ENCODE measurements around the gene CAPN11. TPM values are rescaled to one million over a fixed set of nuclear protein-coding genes. Genes with fewer than 3 reads are reported as not detected.
"Not testable (repeated sequence)": the region's sequence is repeated elsewhere in the genome, so short reads cannot be mapped to it uniquely, and the experiment has no call there.

The CAPN11 gene
- total RNA-seq, 2 experiments from 2014 or later = 1.3 to 1.5 TPM

DNA sequence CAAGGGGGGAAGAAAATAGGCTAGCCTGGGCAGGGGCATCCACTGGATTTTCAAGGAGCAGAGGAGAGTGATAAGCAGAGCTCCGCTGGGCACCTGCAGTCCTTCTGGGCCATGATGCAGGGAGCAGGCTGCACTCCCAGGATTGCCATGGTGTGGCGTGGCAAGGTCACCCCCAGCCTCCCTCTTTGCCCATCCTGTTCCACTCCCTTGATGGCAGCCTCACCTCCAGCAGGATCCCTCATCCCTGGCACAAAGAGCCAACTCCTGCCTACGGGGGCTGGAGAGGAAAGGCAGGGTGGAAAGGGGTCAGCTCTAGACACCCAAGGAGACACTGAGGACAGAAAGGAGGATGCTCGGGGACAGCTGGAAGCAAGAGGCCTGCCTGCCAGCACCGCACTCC is 35.7 kb downstream of the CAPN11 start:
- CTCF ChIA-PET = no interaction called here
- ATAC-seq (ENCODE audit: poor library complexity) (no peak), DNase-seq (no peak)
- intact Hi-C loops (cut with DNase I, micrococcal nuclease) = no loop called here
- no peak for TF ChIP-seq CTCF (IDR thresholded peaks at IDR 0.05)
- POLR2A ChIA-PET = no interaction called here
- no peaks in the 10 kb centered on the region for H3K4me1 Mint-ChIP-seq (ENCODE audit: low read depth)
- H3K27me3 Mint-ChIP-seq = no peaks in the 10 kb centered on the region
- no peak overlapping the region for H3K4me3 Mint-ChIP-seq
- Histone ChIP-seq H3K4me1 (ENCODE audit: insufficient read depth, low read length) (no peaks in the 10 kb centered on the region), H3K9me3 (ENCODE audit: control insufficient read depth in 1 of 2, insufficient read depth in 1 of 2, low read length in 2 of 2) (no peaks in the 10 kb centered on the region), H3K27ac (ENCODE audit: low read depth in 1 of 2, low read length in 2 of 2) (no peak overlapping the region), H3K27me3 (ENCODE audit: control insufficient read depth in 1 of 2, insufficient read depth in 2 of 2, low read length in 2 of 2) (no peaks in the 10 kb centered on the region), H3K4me3 (ENCODE audit: low read length) (no peak overlapping the region), H3K36me3 (ENCODE audit: insufficient read depth, low read length) (no peaks in the 10 kb centered on the region)
- no peaks in the 10 kb centered on the region for H3K36me3 Mint-ChIP-seq (ENCODE audit: low read depth)
- no peaks in the 10 kb centered on the region for H3K9me3 Mint-ChIP-seq
- no peak overlapping the region for H3K27ac Mint-ChIP-seq

DNA sequence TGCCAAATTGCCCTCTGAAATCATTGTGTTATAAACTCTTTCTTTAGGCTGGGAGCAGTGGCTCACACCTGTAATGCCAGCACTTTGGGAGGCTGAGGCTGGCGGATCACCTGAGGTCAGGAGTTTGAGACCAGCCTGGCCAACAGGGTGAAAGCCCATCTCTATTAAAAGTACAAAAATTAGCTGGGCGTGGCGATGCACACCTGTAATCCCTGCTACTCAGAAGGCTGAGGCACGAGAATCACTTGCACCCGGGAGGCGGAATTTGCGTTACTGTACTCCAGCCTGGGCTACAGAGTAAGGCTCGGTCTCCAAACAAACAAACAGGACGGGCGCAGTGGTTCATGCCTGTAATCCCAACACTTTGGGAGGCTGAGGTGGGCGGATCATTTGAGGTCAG is 37.7 kb downstream of the CAPN11 start:
- H3K36me3 Mint-ChIP-seq (ENCODE audit: low read depth); H3K36me3 ChIP-seq (ENCODE audit: insufficient read depth, low read length); H3K9me3 ChIP-seq (ENCODE audit: control insufficient read depth in 1 of 2, insufficient read depth in 1 of 2, low read length in 2 of 2); DNase-seq; H3K4me1 Mint-ChIP-seq (ENCODE audit: low read depth); H3K4me1 ChIP-seq (ENCODE audit: insufficient read depth, low read length); H3K27me3 ChIP-seq (ENCODE audit: control insufficient read depth in 1 of 2, insufficient read depth in 2 of 2, low read length in 2 of 2); H3K27ac ChIP-seq (ENCODE audit: low read depth in 1 of 2, low read length in 2 of 2); H3K27ac Mint-ChIP-seq; H3K27me3 Mint-ChIP-seq; H3K9me3 Mint-ChIP-seq; intact Hi-C loops (cut with DNase I, micrococcal nuclease); H3K4me3 Mint-ChIP-seq; CTCF ChIA-PET; ATAC-seq (ENCODE audit: poor library complexity); H3K4me3 ChIP-seq (ENCODE audit: low read length): not testable (repeated sequence)
- POLR2A ChIA-PET = interaction anchor here (1.5 kb wide), 1 partner anchor 10 kb away, joined by 4 read pairs; no protein-coding TSS in a partner anchor

DNA sequence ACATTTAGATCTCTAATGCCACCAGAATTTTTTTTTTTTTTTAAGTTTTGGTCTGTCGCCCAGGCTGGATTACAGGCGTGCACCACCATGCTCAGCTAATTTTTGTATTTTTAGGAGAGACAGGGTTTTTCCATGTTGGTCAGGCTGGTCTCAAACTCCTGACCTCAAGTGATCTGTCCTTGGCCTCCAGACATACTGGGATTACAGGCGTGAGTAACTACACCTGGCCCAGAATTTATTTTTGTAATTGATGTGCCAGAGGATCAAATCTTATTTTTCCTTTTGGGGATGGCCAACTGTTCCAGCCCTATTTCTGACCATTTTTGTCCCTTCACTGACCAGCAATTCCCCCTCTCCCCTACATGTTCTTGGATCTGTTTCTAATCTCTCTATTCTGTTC is 40.1 kb downstream of the CAPN11 start:
- H3K27me3 ChIP-seq (ENCODE audit: control insufficient read depth in 1 of 2, insufficient read depth in 2 of 2, low read length in 2 of 2) = no peaks in the 10 kb centered on the region
- ChIA-PET CTCF (interaction anchor here (0.7 kb wide), 2 partner anchors 106 to 302 kb away, joined by 3 read pairs; no protein-coding TSS in a partner anchor), POLR2A (no interaction called here)
- no peak overlapping the region for H3K27ac ChIP-seq (ENCODE audit: low read depth in 1 of 2, low read length in 2 of 2)
- Mint-ChIP-seq H3K4me1 (ENCODE audit: low read depth) (no peaks in the 10 kb centered on the region), H3K9me3 (no peaks in the 10 kb centered on the region), H3K4me3 (no peak overlapping the region), H3K27ac (no peak overlapping the region), H3K36me3 (ENCODE audit: low read depth) (no peaks in the 10 kb centered on the region), H3K27me3 (no peaks in the 10 kb centered on the region)
- DNase-seq = no peak
- intact Hi-C loops (cut with DNase I, micrococcal nuclease) = no loop called here
- H3K4me3 ChIP-seq (ENCODE audit: low read length) = no peak overlapping the region
- no peak for ATAC-seq (ENCODE audit: poor library complexity)
- no peak for TF ChIP-seq CTCF (IDR thresholded peaks at IDR 0.05)
- H3K9me3 ChIP-seq (ENCODE audit: control insufficient read depth in 1 of 2, insufficient read depth in 1 of 2, low read length in 2 of 2) = no peaks in the 10 kb centered on the region
- no peaks in the 10 kb centered on the region for H3K36me3 ChIP-seq (ENCODE audit: insufficient read depth, low read length)
- H3K4me1 ChIP-seq (ENCODE audit: insufficient read depth, low read length) = no peaks in the 10 kb centered on the region

DNA sequence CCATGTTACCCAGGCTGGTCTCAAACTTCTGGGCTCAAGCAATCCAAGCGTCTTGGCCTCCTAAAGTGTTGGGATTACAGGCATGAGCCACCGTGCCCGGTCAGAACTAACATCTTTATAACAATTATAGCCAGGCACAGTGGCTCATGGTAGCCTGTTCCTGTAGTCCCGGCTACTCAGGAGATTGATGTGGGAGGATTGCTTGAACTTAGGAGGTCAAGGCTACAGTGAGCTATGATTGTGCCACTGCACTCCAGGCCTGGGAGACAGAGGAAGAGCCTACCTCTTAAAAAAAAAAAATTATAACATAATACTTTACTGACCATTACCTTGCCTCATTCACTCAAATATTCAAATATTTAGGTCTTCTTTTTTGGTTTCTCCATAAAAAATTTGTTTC is 41.3 kb downstream of the CAPN11 start:
- no peak for DNase-seq
- Histone ChIP-seq H3K36me3 (ENCODE audit: insufficient read depth, low read length) (no peaks in the 10 kb centered on the region), H3K4me1 (ENCODE audit: insufficient read depth, low read length) (no peaks in the 10 kb centered on the region), H3K27me3 (ENCODE audit: control insufficient read depth in 1 of 2, insufficient read depth in 2 of 2, low read length in 2 of 2) (no peaks in the 10 kb centered on the region), H3K27ac (ENCODE audit: low read depth in 1 of 2, low read length in 2 of 2) (no peak overlapping the region), H3K9me3 (ENCODE audit: control insufficient read depth in 1 of 2, insufficient read depth in 1 of 2, low read length in 2 of 2) (no peaks in the 10 kb centered on the region), H3K4me3 (ENCODE audit: low read length) (no peak overlapping the region)
- no peaks in the 10 kb centered on the region for H3K9me3 Mint-ChIP-seq
- H3K36me3 Mint-ChIP-seq (ENCODE audit: low read depth) = no peaks in the 10 kb centered on the region
- no peaks in the 10 kb centered on the region for H3K4me1 Mint-ChIP-seq (ENCODE audit: low read depth)
- POLR2A ChIA-PET = interaction anchor here (0.7 kb wide), 1 partner anchor 301 kb away, joined by 3 read pairs; no protein-coding TSS in a partner anchor
- TF ChIP-seq CTCF (IDR thresholded peaks at IDR 0.05) = no peak
- ATAC-seq (ENCODE audit: poor library complexity) = no peak
- CTCF ChIA-PET = no interaction called here
- no peaks in the 10 kb centered on the region for H3K27me3 Mint-ChIP-seq
- no peak overlapping the region for H3K27ac Mint-ChIP-seq
- H3K4me3 Mint-ChIP-seq = no peak overlapping the region
- intact Hi-C loops (cut with DNase I, micrococcal nuclease) = no loop called here

Measured in CD4-positive, alpha-beta T cell (primary cell).